Sciatic nerve (tissue), 2 donors: ENCODE results near the gene NEK6. TPM values are rescaled to one million over a fixed set of nuclear protein-coding genes. Genes with fewer than 3 reads are reported as not detected.

Source experiments
- ATAC-seq: fragments of 200-7000 bp; cut with Tn5 transposase; one replicate; pipeline ENCODE4 v1.9.1; 2020; ENCODE audit warnings: mild to moderate bottlenecking, moderate library complexity
- DNase-seq: peaks from one replicate; pipeline ENCODE4 v3.0.0-alpha.2; 2020; ENCODE audit warnings: low spot score
- intact Hi-C: fragments of 100-400 bp; cut with DNase I; formaldehyde crosslinking; loops from one replicate; pipeline ENCODE4 v1.14.2; 2022
- total RNA-seq: library from RNA; stranded (reverse); fragmentation: NEBNext Ultra II Directional; extraction: Animal tissue kit (Norgen Biotek cat#: 25700); gene quantifications from one replicate; pipeline ENCODE4 v1.2.1, GENCODE V29; 2021
- donor health status: DM: no; HTN: no; CAD: no.
- donor health status: DM: no; HTN: no; CAD: no.

NEK6 gene
- total RNA-seq, 1 donor from 2014 or later = 103 TPM

GRCh38 chr9:124329206-124329792 lies 71.5 kb downstream of the NEK6 start:
- no peak for ATAC-seq
- intact Hi-C loops = no loop called here
- no peak for DNase-seq

GRCh38 chr9:124330011-124330697 lies 72.4 kb downstream of the NEK6 start:
- DNase-seq (no peak), ATAC-seq (no peak)
- intact Hi-C loops = no loop called here

DNA sequence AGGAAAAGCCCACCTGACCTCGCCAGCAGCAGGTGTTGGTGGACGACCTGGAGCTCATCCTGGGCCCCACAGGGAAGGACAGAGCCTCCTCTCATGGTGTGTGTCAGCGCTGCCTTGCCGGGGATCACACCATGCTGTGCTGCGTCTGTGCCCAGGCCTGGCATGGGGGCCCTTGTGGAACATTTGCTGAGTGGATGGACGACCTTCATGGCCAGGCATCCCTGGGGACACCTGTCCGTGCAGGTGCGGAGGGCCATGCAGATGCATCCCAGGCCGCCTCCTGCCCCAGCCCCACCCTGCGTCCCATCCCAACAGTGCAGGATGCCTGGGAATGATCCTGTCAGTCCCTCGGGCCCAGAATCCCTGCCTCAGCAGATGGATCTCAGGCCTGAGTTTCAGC lies 73.8 kb downstream of the NEK6 start:
- intact Hi-C loops = no loop called here
- no peak for DNase-seq

DNA sequence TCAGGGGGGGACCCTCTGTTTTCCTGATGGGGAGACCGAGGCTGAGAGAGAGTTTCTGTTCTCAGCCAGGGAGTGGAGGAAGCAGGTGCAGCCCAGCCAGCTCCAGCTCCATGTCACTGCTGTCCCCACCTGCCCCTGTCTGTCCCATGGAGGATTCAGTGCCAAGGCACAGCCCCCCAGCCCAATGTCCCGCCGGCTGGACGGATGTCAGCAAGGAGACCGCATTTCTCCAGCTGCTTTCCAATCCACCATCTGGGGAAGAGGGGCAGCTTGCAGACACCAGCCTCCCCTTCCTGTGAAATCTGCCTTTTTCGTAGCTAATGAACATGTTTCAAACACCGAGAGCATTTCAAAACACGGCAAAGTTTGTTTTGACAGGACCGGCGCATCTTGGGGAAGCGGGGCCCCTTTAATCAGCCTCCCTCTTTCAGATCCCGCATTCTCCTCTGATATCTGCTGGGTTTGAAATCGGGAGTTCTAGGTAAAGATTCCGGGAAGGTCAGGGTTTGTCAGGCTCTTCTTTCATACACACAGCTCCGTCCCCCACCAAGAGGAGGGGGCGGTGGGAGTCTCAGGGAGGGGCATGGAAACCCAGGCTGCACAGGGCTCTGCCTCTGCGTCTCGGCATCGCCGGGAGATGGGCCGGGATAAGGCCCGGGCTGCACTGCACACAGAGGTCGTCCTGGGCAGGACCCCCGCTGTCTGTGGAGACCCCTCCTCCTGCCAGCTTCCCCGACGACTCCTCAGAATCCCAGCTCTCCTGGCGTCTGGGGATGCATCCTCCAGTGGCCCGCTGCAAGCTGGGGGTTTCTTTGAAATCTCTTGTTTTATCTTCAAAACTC lies 74.8 kb downstream of the NEK6 start:
- DNase-seq = no peak
- ATAC-seq = no peak
- intact Hi-C loops = no loop called here

More for the DNA sequence above, 73.8 kb downstream of the NEK6 start:
- ATAC-seq = no peak

DNA sequence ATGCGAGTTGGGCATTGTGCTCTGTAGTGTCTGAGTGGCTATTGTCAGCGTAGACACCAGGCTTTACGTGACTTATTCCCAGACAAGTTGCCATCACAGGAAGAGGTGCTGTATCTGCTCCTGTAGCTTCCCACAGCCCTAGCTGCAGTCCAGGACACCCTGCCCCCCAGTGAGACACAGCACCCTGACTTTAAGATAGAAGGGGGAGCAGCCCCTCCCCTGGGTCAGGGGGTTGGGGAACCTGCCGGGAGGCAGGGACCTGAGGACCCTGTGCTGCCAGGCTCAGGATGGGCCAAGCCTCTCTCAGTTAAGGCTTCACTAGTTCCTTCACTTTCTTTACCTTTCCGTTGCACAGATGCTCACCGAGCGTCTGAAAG lies 75.4 kb downstream of the NEK6 start:
- intact Hi-C loops = no loop called here
- DNase-seq (no peak), ATAC-seq (no peak)

DNA sequence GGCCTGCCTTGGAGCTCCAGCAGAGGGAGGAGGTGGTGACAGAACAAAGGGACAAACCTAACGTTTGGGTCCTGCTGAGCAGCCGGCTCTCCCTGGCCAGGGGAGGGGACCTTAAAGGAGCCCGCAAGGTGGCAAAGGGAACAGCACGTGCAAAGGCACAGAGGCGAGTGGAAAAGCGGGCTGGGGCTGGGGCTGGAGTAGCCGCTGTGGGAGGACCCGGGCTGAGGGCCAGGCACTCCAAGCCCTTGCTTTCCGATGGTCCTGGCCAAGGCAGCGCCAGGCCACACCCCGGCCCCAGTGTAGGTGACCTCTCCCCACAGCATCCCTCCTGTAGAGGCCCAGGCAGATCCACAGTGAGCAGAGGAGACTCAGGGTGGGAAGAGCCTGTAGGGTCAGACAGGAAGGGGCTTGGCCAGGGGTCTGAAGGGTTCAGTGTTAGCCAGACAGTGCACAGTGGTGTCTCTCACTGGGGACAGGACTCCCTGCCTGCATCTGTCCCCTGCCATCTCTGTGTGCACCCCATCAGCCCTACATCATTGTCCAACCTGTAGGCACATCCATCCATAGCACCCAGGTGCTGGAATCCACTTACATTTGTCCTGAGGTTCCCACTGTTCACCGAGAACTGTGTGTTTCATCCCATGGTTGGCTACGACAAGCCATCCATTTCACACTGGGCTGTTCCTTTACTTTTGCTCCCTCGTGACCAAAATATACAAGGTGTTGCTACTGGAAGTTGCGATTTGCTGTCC lies 77.0 kb downstream of the NEK6 start:
- no peak for DNase-seq
- intact Hi-C loops = no loop called here
- no peak for ATAC-seq

DNA sequence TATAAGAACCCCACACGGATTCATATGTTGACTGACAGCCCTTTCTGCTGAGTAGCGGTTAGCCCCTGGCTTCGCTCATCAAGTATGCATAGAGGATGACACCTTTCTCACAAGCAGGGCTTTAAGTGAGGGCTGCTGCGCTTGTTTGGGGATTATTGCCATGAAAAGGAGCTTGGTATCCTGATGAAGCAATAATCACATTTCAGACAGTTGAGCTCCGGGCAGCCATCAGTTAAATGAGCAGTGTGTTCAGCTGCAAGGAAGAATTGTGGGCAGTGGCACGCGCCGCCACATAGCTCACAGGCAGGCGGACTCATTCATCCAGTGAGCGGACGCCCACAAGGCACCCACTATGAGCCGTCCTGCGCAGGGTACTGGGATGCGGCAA lies 77.6 kb downstream of the NEK6 start:
- intact Hi-C loops = no loop called here
- peak; percentile 35 for ATAC-seq

DNA sequence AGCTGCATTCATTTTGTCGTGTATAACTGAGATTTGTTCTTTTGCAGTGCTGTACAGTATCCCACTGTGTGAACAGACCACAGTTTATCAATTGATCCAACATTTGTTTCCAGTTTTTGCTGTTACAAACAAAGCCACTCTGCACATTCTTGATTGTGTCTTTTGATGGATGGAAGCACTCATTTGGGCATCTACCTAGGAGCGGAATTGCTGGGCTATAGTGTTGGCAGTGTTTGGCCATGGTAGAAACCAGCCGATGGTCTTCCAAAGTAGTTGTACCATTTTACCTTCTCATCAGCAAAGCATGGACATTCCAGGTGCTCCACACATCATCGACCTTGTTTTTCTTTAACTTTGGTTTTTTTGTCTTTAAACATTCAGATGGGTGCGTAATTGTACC lies 79.8 kb downstream of the NEK6 start:
- intact Hi-C loops = no loop called here
- no peak for DNase-seq
- ATAC-seq = no peak

More for the DNA sequence above, 77.6 kb downstream of the NEK6 start:
- no peak for DNase-seq

GRCh38 chr9:124339603-124340146 lies 81.9 kb downstream of the NEK6 start:
- ATAC-seq (no peak), DNase-seq (no peak)
- intact Hi-C loops = no loop called here

DNA sequence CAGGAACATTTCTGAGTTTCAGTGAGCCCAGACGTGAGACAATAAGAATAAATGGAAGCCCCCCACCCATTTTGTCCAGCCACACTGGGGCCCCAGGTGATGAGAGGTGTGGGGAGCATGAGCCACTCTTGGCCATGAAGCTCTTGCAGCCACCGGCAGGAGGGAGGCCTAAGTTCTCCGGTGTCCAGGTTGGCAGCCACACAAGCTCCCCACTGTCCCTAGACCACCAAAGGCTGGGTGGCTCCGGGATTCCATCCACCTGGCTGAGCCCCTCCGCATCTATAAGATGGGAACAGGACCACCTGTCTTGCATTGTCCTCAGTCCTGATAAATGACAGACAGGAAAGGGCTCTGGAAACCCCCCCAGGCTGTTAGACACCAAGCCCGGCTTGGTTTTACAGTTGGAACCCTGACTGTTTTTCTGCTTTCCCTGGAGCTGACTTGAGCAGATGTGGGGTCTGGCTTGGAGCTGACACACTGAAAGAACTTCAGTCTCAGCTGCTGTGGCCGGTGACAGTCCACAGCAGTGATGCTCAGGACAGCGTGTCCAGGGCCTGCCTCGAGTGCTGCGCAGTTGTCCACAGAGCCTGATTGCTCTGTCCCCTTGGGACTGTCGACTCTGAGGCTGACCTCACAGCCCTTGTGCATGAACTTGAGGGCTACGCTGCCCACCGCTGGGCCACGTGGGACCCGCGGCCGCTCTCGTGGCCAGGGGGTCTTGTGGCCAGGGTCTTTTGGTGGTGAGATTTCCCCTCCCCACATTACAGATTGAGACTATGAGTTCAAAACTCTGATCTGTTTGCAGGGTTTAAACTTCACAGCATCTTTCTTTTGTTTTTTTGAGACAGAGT lies 82.7 kb downstream of the NEK6 start:
- DNase-seq (no peak), ATAC-seq (no peak)
- intact Hi-C loops = no loop called here

DNA sequence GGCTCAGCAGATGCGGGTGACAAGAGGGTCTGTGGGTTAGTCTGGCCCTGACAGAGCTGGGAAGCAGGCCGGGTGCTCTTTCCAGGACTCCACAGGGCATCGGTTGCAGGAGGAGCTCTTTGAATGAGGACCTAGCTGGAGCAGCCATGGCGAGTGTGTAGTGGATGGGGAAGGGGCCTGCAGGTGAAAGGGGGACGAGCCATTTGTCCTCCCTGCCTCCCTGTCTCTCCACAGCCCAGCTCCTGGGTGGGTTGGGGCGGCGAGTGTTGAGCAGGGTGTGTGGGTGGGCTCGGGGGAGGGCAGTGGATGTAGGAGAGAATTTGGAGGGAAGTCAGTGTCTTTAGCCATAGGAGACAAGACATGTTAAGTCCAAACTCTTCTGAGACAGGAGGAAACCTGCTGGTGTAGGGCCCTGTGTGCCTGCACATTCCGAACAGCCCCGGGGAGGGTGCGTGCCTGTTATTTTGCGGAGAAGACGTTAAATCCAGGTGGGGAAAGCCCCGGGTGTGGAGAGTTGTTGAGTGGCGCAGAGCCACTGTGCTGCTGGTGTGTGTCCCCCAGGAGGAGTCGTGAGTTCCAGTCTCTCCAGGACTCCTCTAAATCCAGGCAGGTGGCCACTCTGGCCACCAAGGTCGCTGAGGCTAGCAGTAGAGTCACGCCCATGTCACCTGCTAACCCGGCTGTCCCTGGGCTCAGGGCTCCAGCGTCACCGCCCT lies 83.9 kb downstream of the NEK6 start:
- intact Hi-C loops = no loop called here
- ATAC-seq (no peak), DNase-seq (no peak)

DNA sequence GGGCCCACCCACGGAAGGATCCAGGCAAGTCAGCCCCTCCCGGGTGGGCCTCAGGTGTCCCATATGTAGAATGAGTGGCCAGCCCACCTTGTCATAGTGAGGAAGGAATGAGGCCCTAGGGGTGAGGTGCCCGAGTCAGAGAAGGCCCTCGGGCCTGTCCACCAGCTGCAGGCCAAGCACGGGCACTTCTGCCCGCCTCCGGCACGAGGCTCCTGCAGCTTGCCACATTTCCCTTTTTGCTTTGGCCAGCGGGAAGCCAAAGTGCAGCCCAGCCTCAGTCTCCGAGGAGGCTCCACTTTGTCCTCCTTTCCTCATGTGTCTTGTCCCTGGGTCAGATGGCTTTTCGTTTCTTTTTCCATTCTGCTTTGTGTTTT lies 84.6 kb downstream of the NEK6 start:
- intact Hi-C loops = no loop called here
- ATAC-seq = no peak
- DNase-seq = no peak

GRCh38 chr9:124342776-124343485 lies 85.2 kb downstream of the NEK6 start:
- intact Hi-C loops = no loop called here
- ATAC-seq (peak; percentile 81), DNase-seq (peak; percentile 78)

GRCh38 chr9:124343533-124344290 lies 86.0 kb downstream of the NEK6 start:
- DNase-seq = no peak
- ATAC-seq = peak; percentile 3
- intact Hi-C loops = no loop called here

DNA sequence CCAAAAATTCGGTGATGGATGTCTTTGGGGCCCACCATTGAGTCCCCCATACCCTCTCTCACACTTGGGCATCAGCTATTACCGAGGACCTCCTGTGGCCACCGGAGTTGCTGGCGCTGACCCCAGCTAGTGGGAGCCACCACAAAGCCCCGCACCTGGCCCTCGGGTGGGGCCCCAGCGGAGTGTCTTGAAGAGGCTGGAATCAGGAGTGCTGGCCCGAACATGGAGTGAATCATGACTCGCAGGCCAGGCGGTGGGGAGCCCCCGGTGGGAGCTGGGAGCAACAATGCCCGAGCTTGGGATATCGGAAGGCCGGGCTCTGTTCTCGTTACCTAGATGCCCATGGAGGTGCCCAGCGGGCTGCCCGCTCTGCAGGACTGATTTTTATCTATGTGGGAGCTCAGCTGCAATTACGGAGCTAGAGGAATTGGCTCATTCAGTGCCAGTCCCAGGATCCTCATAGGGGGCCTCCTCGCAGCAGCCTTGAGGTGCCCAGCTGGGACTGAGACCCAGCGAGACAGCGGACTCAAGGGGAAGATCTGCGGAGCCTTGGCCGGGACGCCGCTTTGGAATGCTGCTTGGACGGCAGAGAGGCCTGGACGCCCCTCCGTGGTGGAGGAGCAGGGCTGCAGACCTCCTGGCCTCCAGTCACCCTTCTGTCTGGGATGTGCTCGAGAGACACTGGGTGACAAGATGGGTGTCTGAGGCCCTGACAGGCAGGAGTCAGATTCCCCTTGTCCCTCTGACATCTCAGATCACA lies 86.7 kb downstream of the NEK6 start:
- ATAC-seq = no peak
- no peak for DNase-seq
- intact Hi-C loops = no loop called here

GRCh38 chr9:124345063-124345462 lies 87.3 kb downstream of the NEK6 start:
- ATAC-seq = no peak
- DNase-seq = no peak
- intact Hi-C loops = no loop called here
